GM12878 (cell line): Measurements from ENCODE around the gene RAMP1. TPM values are rescaled to one million over a fixed set of nuclear protein-coding genes. Genes with fewer than 3 reads are reported as not detected.

ENCODE experiments used
- ATAC-seq: fragments of 200-7000 bp; cut with Tn5 transposase; 3 replicates; pipeline ENCODE4 v1.9.1; 2020; ENCODE audit warnings: mild to moderate bottlenecking, moderate library complexity
- BruUV-seq: library from RNA; stranded (reverse); fragments of 400-500 nt; replicated peaks from 2 replicates; lab custom pipeline; 2021; lab: Mats Ljungman, UMichigan
- CTCF ChIA-PET: fragments of 300-600 bp; sonication (Branson Sonifier 250); formaldehyde crosslinking; extraction: SDS; loops from one replicate; lab custom pipeline; 2021; ENCODE audit warnings: inconsistent platforms; lab: Yijun Ruan, JAX
- POLR2A ChIA-PET: fragments of 350-600 bp; formaldehyde crosslinking; extraction: SDS; loops from one replicate; lab custom pipeline; 2021; ENCODE audit warnings: inconsistent platforms; lab: Charles Lee
- RAD21 ChIA-PET: fragments of 300-600 bp; sonication (Branson Sonifier 250); formaldehyde crosslinking; loops from one replicate; lab custom pipeline; 2023; ENCODE audit warnings: antibody characterized with exemption; ENCODE audit not compliant: unreplicated experiment; lab: Charles Lee
- SMC1A ChIA-PET: fragments of 300-600 bp; sonication (Branson Sonifier 250); formaldehyde crosslinking; loops from one replicate; lab custom pipeline; 2023; ENCODE audit not compliant: unreplicated experiment, uncharacterized antibody; lab: Charles Lee
- DNase-seq: peaks from one replicate; pipeline ENCODE4 v3.0.0-alpha.2; 2011; ENCODE audit warnings: low read depth, low spot score
- FAIRE-seq: peaks from 3 replicates; lab custom pipeline; 2011; peaks lifted over from hg19 to GRCh38; lab: Jason Lieb, UNC
- H2AFZ ChIP-seq: 2 replicates; pipeline ENCODE4 v1.6.0; 2011; ENCODE audit warnings: low read depth, low read length, control low read depth; ENCODE audit not compliant: control insufficient read depth
- H3K27ac ChIP-seq: 2 replicates; pipeline ENCODE4 v1.5.1; 2011; ENCODE audit warnings: control low read depth; ENCODE audit not compliant: control insufficient read depth, insufficient read depth
- H3K27me3 ChIP-seq, 2 experiments: replicated peaks in 1 of 2; 2 replicates each; pipeline versions ENCODE4 v1.6.0 to v1.6.1; 2011; ENCODE audit warnings: low read length in 1 of 2; ENCODE audit not compliant: control insufficient read depth in 2 of 2, insufficient read depth in 2 of 2
- H3K36me3 ChIP-seq, 2 experiments: 2 replicates each; pipeline ENCODE4 v1.5.1; 2011; ENCODE audit warnings: low read length in 1 of 2; ENCODE audit not compliant: control insufficient read depth in 2 of 2, insufficient read depth in 2 of 2
- H3K4me1 ChIP-seq: 2 replicates; pipeline ENCODE4 v1.6.1; 2011; ENCODE audit warnings: mild to moderate bottlenecking, low read length, moderate library complexity, mixed read lengths; ENCODE audit not compliant: control insufficient read depth, insufficient read depth
- H3K4me2 ChIP-seq: 2 replicates; pipeline ENCODE4 v1.6.0; 2011; ENCODE audit warnings: control low read depth; ENCODE audit not compliant: control insufficient read depth, insufficient read depth
- H3K4me3 ChIP-seq: fragments of 200-600 bp; sonication (generic); 2 replicates; pipeline ENCODE4 v1.5.1; 2016
- H3K79me2 ChIP-seq: 2 replicates; pipeline ENCODE4 v1.6.0; 2011; ENCODE audit warnings: low read length; ENCODE audit not compliant: control insufficient read depth, insufficient read depth
- H3K9ac ChIP-seq: 2 replicates; pipeline ENCODE4 v1.8.0; 2011; ENCODE audit warnings: low read length, control low read depth, mixed read lengths; ENCODE audit not compliant: control insufficient read depth, insufficient read depth
- H3K9me3 ChIP-seq: replicated peaks from 3 replicates; pipeline ENCODE4 v1.5.1; 2011; ENCODE audit warnings: mild to moderate bottlenecking, low read length; ENCODE audit not compliant: control insufficient read depth, insufficient read depth
- H4K20me1 ChIP-seq: 2 replicates; pipeline ENCODE4 v1.6.0; 2011; ENCODE audit not compliant: control insufficient read depth, insufficient read depth
- ATF7 ChIP-seq: fragments of 450-650 bp; IDR thresholded peaks from 2 replicates; pipeline ENCODE4 v1.6.1; 2016; ENCODE audit warnings: low read depth, mild to moderate bottlenecking
- BCL11A ChIP-seq: IDR thresholded peaks from 2 replicates; pipeline ENCODE4 v1.6.1; 2011; ENCODE audit warnings: low read depth, low read length
- CHD2 ChIP-seq: IDR thresholded peaks from 2 replicates; pipeline ENCODE4 v1.6.1; 2011; ENCODE audit warnings: low read depth, low read length, improper control_type of control experiment, borderline replicate concordance
- E4F1 ChIP-seq: fragments of 450-650 bp; IDR thresholded peaks from 2 replicates; pipeline ENCODE4 v1.6.1; 2018; ENCODE audit warnings: borderline replicate concordance, mild to moderate bottlenecking; ENCODE audit not compliant: partially characterized antibody
- FOXM1 ChIP-seq: IDR thresholded peaks from 2 replicates; pipeline ENCODE4 v1.6.1; 2012; ENCODE audit warnings: low read depth, mild to moderate bottlenecking, inconsistent platforms, low read length, moderate library complexity
- GATAD2B ChIP-seq: fragments of 450-650 bp; conservative IDR thresholded peaks from 2 replicates; pipeline ENCODE4 v1.6.1; 2017; ENCODE audit warnings: low read depth, mild to moderate bottlenecking, moderate library complexity
- MYB ChIP-seq: fragments of 150-350 bp; IDR thresholded peaks from 2 replicates; pipeline ENCODE4 v1.6.1; 2014; ENCODE audit warnings: mild to moderate bottlenecking, low read depth, low read length, borderline replicate concordance
- NFYB ChIP-seq: IDR thresholded peaks from 2 replicates; pipeline ENCODE4 v1.6.1; 2011; ENCODE audit warnings: low read depth, mild to moderate bottlenecking, low read length, improper control_type of control experiment, moderate library complexity; ENCODE audit not compliant: insufficient read depth
- RCOR1 ChIP-seq: conservative IDR thresholded peaks from 2 replicates; pipeline ENCODE4 v1.6.1; 2012; ENCODE audit warnings: low read depth, low read length, improper control_type of control experiment
- SMC3 ChIP-seq: IDR thresholded peaks from 2 replicates; pipeline ENCODE4 v1.6.1; 2011; ENCODE audit warnings: low read length, improper control_type of control experiment, borderline replicate concordance
- SP1 ChIP-seq: IDR thresholded peaks from one replicate; pipeline ENCODE4 v1.6.1; 2011; ENCODE audit warnings: low read depth, low read length
- SUPT20H ChIP-seq: IDR thresholded peaks from 2 replicates; pipeline ENCODE4 v1.6.1; 2011; ENCODE audit warnings: low read depth, mild to moderate bottlenecking, low read length, moderate library complexity, borderline replicate concordance; ENCODE audit not compliant: control insufficient read depth
- YBX1 ChIP-seq: fragments of 450-650 bp; IDR thresholded peaks from 2 replicates; pipeline ENCODE4 v1.6.1; 2016; ENCODE audit warnings: antibody characterized with exemption
- ZNF274 ChIP-seq: IDR thresholded peaks from one replicate; pipeline ENCODE4 v1.8.0; 2011; ENCODE audit not compliant: insufficient read length, insufficient read depth
- ZNF384 ChIP-seq: IDR thresholded peaks from 2 replicates; pipeline ENCODE4 v1.6.1; 2012; ENCODE audit warnings: low read depth, mild to moderate bottlenecking, low read length, improper control_type of control experiment, borderline replicate concordance
- WGBS: methylation state at CpG from one replicate; pipeline ENCODE4 v1.1.6; 2016; ENCODE audit warnings: low lambda C conversion rate; ENCODE audit not compliant: insufficient replicate concordance, insufficient coverage; ENCODE audit errors: missing lambda C conversion rate; 5-methylcytosine and 5-hydroxymethylcytosine counted together
- in situ Hi-C: fragments of 300-500 bp; cut with MboI; formaldehyde crosslinking; loops from 9 replicates; pipeline ENCODE4 v1.14.3; 2018; ENCODE audit warnings: mixed read lengths
- intact Hi-C: fragments of 100-400 bp; cut with micrococcal nuclease; formaldehyde crosslinking; loops from one replicate; pipeline ENCODE4 v1.14.2; 2022; ENCODE audit not compliant: unreplicated experiment
- polyA plus RNA-seq, 11 experiments: library from polyadenylated mRNA; depleted of rRNA in 4 of 11; unstranded in 6 of 11; stranded (reverse) in 5 of 11; fragments of >200 nt; fragmentation: Nextera tagmentation in 4 of 11; fragmentation: Illumina TruSeq in 1 of 11; extraction: Ambion mirVana in 4 of 11; extraction: Trizol in 1 of 11; gene quantifications; 1 replicate in 1 of 11; 2 replicates in 10 of 11; pipeline versions ENCODE4 v1.2.1 to v1.2.3, GENCODE V29; 2011 to 2016; ENCODE audit warnings: inconsistent platforms in 2 of 11, missing spikeins in 2 of 11, low read depth in 1 of 11
- total RNA-seq, 4 experiments: library from RNA; depleted of rRNA in 3 of 4; stranded (reverse); fragments of >200 nt in 3 of 4; fragmentation: Illumina TruSeq in 1 of 4; extraction: Trizol in 1 of 4; gene quantifications; 2 replicates each; pipeline versions ENCODE4 v1.2.1 to v1.2.3, GENCODE V29; 2013 to 2021
- TF ChIP-seq, protein P1 (sequence below): fragments of 450-650 bp; IDR thresholded peaks from 2 replicates; pipeline ENCODE4 v1.6.1; 2017; ENCODE audit warnings: borderline replicate concordance

RAMP1 gene
- total and polyA plus RNA-seq, 10 of the 15 experiments (the other 5 are each of a cell fraction or from before 2014, with no cell fraction given), result 0.11 to 0.19 (median 0.12) TPM; not detected in 7

- ATAC-seq (no peak), FAIRE-seq (no peak), DNase-seq (no peak)
- BruUV-seq, result no TSS peak
- RAD21 ChIA-PET, result interaction anchor here (0.9 kb wide), 1 partner anchor 259 kb away, joined by 3 read pairs; no protein-coding TSS in a partner anchor
- Histone ChIP-seq H3K36me3 (no peaks in the 10 kb centered on the region), H3K27ac (no peak overlapping the region), H3K27me3 (no peaks in the 10 kb centered on the region; a peak in 1 of 4 replicates), H3K79me2 (no peaks in the 10 kb centered on the region), H3K9me3 (no peaks in the 10 kb centered on the region), H2AFZ (no peak overlapping the region), H4K20me1 (no peaks in the 10 kb centered on the region), H3K4me1 (no peaks in the 10 kb centered on the region; the same call in 1 of the 2 replicates), H3K4me3 (no peak overlapping the region), H3K4me2 (no peak overlapping the region), H3K9ac (no peak overlapping the region)
- in situ Hi-C loops, result no loop called here
- TF ChIP-seq RCOR1 (no peak), E4F1 (no peak), FOXM1 (no peak), MYB (no peak), ATF7 (no peak), ZNF274 (no peak), BCL11A (no peak), SMC3 (no peak), GATAD2B (no peak), YBX1 (no peak), SUPT20H (no peak), SP1 (no peak), NFYB (no peak), ZNF384 (no peak), CHD2 (no peak)
- TF ChIP-seq, protein P1, sequence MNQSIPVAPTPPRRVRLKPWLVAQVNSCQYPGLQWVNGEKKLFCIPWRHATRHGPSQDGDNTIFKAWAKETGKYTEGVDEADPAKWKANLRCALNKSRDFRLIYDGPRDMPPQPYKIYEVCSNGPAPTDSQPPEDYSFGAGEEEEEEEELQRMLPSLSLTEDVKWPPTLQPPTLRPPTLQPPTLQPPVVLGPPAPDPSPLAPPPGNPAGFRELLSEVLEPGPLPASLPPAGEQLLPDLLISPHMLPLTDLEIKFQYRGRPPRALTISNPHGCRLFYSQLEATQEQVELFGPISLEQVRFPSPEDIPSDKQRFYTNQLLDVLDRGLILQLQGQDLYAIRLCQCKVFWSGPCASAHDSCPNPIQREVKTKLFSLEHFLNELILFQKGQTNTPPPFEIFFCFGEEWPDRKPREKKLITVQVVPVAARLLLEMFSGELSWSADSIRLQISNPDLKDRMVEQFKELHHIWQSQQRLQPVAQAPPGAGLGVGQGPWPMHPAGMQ, result no peak
- CTCF ChIA-PET, result no interaction called here
- SMC1A ChIA-PET, result interaction anchor here (1.0 kb wide), 1 partner anchor 14 kb away, joined by 3 read pairs; no protein-coding TSS in a partner anchor
- intact Hi-C loops, result no loop called here
- WGBS, result 47% methylated on average over 13 of the region's 14 CpGs
- POLR2A ChIA-PET, result no interaction called here
Observed at GRCh38 chr2:237876061-237876526, 16.7 kb downstream of the RAMP1 start.
